Measurements from ENCODE around the gene C10orf71. TPM values are rescaled to one million over a fixed set of nuclear protein-coding genes. Genes with fewer than 3 reads are reported as not detected.

C10orf71 gene
- total and polyA plus RNA-seq, 4 donors = under 0.01 to 0.27 (median 0.06) TPM; not detected in 1

DNA sequence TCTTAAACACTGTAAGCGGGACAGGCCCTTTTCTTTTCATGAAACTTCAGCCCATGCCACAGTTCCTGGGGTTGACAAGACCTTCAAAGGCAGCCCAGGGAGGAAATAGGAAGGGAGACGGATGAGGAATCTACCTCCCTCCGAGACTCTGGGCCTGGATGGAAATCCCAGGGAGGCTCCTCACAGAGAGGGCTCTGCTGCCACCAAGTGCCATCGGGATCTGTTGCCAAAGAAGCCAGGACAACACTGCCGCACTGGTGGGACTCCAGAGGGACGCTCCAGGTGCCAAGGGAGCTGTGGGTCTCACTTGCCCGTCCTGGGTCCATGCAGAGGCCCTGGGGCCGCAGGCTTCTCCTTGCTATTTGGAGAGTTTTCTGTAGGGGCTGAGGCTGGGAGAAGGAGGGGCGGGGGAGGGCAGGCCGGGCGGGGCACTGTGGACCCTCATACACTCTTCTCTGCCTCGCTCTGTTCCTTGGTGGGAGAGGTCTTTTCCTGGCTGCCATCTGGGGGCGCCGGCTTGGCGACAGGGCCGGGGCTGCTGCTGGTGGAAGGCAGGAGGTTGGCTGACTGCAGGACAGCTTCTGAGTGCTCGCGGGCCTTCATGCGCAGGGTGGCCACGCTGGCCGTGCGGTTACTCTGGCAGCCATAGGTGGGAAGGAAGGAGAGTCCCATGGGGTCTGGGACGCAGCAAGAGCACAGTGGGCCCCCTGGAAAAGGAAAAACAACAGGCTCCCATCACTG is 66.9 kb downstream of the C10orf71 start:
- Histone ChIP-seq H3K27me3 (ENCODE audit: control insufficient read depth, insufficient read depth, low read length) (no peaks in the 10 kb centered on the region), H3K4me1 (ENCODE audit: control insufficient read depth, insufficient read depth, low read length) (peaks cover 2% of the 10 kb centered on the region), H3K9me3 (ENCODE audit: control insufficient read depth, insufficient read depth, low read length) (no peaks in the 10 kb centered on the region), H3K27ac (ENCODE audit: low read depth, low read length) (no peak overlapping the region), H3K36me3 (ENCODE audit: control insufficient read depth, insufficient read depth, low read length) (peaks cover 10% of the 10 kb centered on the region), H3K4me3 (ENCODE audit: low read depth, low read length) (no peak overlapping the region)
- DNase-seq (ENCODE audit: low read depth in 4 of 6, low spot score in 6 of 6) = peak in 1 of 6 donors; percentile 38
- 77% methylated on average over 21 of the region's 23 CpGs for WGBS (ENCODE audit: insufficient coverage)

DNA sequence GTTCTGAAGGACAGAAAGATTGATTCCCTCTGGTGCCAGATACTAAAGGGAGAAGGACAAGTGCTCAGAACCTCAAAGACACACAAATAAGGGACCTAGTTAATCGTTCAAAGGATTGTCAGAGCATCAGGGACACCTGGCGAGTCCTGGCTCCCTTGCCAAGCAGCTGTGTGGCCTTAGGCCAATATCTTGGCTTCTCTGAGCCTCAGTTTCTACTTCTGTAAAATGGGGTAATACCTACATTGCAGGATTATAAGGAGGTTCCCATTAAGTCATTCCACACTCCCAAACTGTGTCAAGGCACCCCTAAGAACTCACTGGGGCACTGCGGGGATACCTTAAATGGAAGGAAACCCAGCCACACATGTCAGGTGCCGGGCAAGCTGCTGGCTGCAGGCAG is 67.5 kb downstream of the C10orf71 start:
- Histone ChIP-seq H3K27me3 (ENCODE audit: control insufficient read depth, insufficient read depth, low read length) (no peaks in the 10 kb centered on the region), H3K36me3 (ENCODE audit: control insufficient read depth, insufficient read depth, low read length) (peaks cover 10% of the 10 kb centered on the region), H3K9me3 (ENCODE audit: control insufficient read depth, insufficient read depth, low read length) (no peaks in the 10 kb centered on the region), H3K4me1 (ENCODE audit: control insufficient read depth, insufficient read depth, low read length) (peaks cover 2% of the 10 kb centered on the region), H3K4me3 (ENCODE audit: low read depth, low read length) (no peak overlapping the region), H3K27ac (ENCODE audit: low read depth, low read length) (no peak overlapping the region)
- DNase-seq (ENCODE audit: low read depth in 4 of 6, low spot score in 6 of 6) = no peak
- 14% methylated on average over 1 of the region's 4 CpGs for WGBS (ENCODE audit: insufficient coverage)

DNA sequence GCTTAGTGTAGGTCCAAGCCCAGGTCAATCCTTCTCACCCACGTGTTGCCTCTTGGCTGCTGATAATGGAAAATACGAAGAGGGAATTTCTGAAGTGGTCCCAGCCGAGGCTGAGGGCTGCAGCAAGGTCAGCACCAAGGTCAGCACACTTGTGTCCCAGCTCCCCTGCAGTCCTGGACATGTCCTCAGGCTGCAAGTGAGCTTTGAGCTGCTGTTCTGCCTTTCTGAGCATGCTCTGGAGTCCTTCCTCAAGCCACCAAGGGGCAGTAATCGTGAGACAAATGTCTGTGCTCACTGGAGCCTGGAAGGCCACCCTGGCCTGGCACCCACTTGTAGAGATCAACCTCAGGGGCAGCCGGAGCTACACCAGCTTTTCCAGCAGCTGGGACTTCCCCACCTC is 68.6 kb downstream of the C10orf71 start:
- no peak for DNase-seq (ENCODE audit: low read depth in 4 of 6, low spot score in 6 of 6)
- 51% methylated on average over 5 of the region's 5 CpGs for WGBS (ENCODE audit: insufficient coverage)
- no peak overlapping the region for H3K4me3 ChIP-seq (ENCODE audit: low read depth, low read length)
- no peaks in the 10 kb centered on the region for H3K9me3 ChIP-seq (ENCODE audit: control insufficient read depth, insufficient read depth, low read length)
- H3K36me3 ChIP-seq (ENCODE audit: control insufficient read depth, insufficient read depth, low read length) = peaks cover 10% of the 10 kb centered on the region
- H3K4me1 ChIP-seq (ENCODE audit: control insufficient read depth, insufficient read depth, low read length) = peaks cover 2% of the 10 kb centered on the region
- no peaks in the 10 kb centered on the region for H3K27me3 ChIP-seq (ENCODE audit: control insufficient read depth, insufficient read depth, low read length)
- H3K27ac ChIP-seq (ENCODE audit: low read depth, low read length) = no peak overlapping the region

DNA sequence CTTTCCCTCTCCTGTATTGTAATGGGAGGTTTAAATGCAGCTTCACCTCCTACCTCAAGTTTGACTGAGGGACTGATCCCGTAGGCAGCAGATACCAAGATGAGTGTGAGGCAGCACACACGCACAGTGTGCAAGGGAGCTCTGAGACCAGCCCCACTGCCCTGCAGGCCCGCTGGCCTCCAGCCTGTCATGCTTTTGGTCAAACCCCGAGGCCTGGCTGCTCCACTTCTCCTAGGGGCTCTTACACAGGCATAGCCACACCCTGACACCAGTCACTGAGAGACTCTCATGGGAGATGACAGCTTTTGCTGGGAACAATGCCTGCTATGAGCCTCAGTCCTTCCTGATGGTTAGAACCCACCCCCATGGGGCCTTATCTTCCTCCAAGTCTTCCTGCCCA is 69.3 kb downstream of the C10orf71 start:
- Histone ChIP-seq H3K9me3 (ENCODE audit: control insufficient read depth, insufficient read depth, low read length) (no peaks in the 10 kb centered on the region), H3K4me1 (ENCODE audit: control insufficient read depth, insufficient read depth, low read length) (peaks cover 2% of the 10 kb centered on the region), H3K36me3 (ENCODE audit: control insufficient read depth, insufficient read depth, low read length) (peaks cover 9% of the 10 kb centered on the region), H3K27me3 (ENCODE audit: control insufficient read depth, insufficient read depth, low read length) (no peaks in the 10 kb centered on the region), H3K27ac (ENCODE audit: low read depth, low read length) (no peak overlapping the region), H3K4me3 (ENCODE audit: low read depth, low read length) (no peak overlapping the region)
- no peak for DNase-seq (ENCODE audit: low read depth in 4 of 6, low spot score in 6 of 6)
- WGBS (ENCODE audit: insufficient coverage) = 84% methylated on average over 4 of the region's 4 CpGs

DNA sequence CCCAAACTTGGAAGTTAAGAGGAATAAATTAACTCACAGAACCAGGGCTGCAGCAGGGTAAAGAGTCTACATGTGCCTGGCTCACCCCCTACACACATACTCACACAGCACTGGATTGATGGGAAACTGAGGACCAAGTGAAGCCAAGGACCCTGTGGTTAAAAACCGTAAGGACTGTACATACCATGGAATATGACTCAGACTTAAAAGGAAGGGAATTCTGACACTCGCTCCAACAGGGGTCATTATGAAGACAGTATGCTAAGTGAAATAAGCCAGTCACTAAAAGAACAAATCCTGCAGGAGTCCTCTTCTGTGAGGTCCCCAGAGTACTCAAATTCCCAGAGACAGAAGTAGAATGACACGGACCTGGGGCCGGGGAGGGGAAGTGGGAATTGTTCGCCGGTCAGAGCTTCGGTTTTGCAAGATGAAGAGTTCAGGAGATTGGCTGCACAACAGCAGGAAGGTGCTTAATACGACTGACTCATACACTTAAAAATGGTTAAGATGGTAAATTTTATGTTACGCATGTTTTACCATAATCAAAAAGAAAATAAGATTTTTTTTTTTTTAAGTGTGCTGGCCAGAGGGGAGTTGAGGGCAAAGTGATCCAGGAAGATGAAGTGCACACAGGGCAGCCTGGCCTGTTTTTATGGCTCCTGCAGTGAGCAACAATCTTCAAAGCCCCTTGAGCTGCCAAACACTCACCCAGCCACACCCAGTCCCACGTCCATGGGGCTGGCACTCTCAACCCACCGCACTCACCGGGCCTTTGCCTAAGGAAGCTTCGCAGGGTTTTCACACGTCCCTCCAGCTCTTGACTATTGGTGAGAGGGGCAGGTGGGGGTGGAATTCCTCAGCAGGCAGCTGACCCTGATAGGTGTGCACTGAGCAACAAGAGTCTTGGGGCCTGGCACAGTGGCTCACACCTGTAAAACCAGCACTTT is 70.5 kb downstream of the C10orf71 start:
- Histone ChIP-seq H3K9me3 (ENCODE audit: control insufficient read depth, insufficient read depth, low read length) (no peaks in the 10 kb centered on the region), H3K4me3 (ENCODE audit: low read depth, low read length) (no peak overlapping the region), H3K4me1 (ENCODE audit: control insufficient read depth, insufficient read depth, low read length) (peaks cover 2% of the 10 kb centered on the region), H3K27me3 (ENCODE audit: control insufficient read depth, insufficient read depth, low read length) (no peaks in the 10 kb centered on the region), H3K27ac (ENCODE audit: low read depth, low read length) (no peak overlapping the region), H3K36me3 (ENCODE audit: control insufficient read depth, insufficient read depth, low read length) (peaks cover 7% of the 10 kb centered on the region)
- 81% methylated on average over 8 of the region's 14 CpGs for WGBS (ENCODE audit: insufficient coverage)
- no peak for DNase-seq (ENCODE audit: low read depth in 4 of 6, low spot score in 6 of 6)

DNA sequence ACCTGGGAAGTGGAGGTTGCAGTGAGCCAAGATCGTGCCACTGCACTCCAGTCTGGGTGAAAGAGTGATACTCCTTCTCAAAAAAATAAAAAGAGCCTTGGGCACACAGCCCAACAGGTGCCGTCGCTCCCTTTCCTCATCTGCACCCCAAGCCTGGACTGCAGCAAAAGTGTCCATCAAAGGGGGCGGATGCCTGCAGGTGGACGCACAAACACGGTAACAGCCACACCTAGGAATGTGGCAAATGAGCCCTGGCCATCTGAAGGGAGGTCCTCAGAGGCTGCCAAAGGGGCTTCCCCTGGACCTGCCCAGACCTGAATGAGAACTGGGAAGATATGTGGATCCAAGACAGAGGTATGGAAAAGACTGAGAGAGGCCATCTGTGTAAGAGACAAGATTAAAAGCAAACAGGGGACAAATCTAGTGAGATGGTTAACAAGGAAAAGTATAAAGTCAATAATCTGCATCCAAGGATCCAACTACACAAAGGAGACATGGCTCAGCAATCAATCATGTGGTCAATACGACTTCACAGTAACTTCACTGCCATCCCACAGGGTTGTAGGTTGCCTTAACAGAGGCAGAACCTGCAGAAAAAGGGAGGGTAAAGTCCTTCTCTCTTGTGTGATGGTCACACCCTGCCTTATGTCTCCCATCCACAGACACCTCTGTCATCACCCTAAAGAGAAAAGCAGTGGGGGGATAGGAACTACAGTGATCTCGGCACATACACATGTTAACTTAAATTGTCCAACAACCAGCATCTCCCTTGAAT is 71.5 kb downstream of the C10orf71 start:
- H3K27ac ChIP-seq (ENCODE audit: low read depth, low read length) = no peak overlapping the region
- no peak for DNase-seq (ENCODE audit: low read depth in 4 of 6, low spot score in 6 of 6)
- WGBS (ENCODE audit: insufficient coverage) = 93% methylated on average over 6 of the region's 8 CpGs
- no peaks in the 10 kb centered on the region for H3K27me3 ChIP-seq (ENCODE audit: control insufficient read depth, insufficient read depth, low read length)
- no peaks in the 10 kb centered on the region for H3K9me3 ChIP-seq (ENCODE audit: control insufficient read depth, insufficient read depth, low read length)
- H3K4me1 ChIP-seq (ENCODE audit: control insufficient read depth, insufficient read depth, low read length) = peaks cover 2% of the 10 kb centered on the region
- peaks cover 7% of the 10 kb centered on the region for H3K36me3 ChIP-seq (ENCODE audit: control insufficient read depth, insufficient read depth, low read length)
- H3K4me3 ChIP-seq (ENCODE audit: low read depth, low read length) = no peak overlapping the region

DNA sequence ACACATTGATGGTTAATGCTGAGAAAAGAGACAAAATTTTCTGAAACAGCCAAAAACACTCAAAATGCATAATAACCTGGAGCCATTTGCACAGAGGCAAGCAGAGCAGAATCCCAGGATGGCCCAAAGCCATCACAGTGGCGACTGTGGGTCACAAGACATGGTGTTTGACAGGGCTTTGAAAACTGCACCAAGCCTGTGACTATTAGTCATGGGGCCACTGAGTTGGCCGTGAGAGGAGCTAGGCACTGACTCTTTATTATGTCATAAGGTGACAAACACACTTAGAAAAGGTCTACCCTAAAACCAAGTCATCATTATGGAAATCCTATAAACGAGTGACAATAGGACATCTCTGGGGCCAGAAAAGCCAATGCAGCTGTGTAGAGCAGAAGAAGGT is 73.0 kb downstream of the C10orf71 start:
- Histone ChIP-seq H3K27ac (ENCODE audit: low read depth, low read length) (no peak overlapping the region), H3K36me3 (ENCODE audit: control insufficient read depth, insufficient read depth, low read length) (no peaks in the 10 kb centered on the region), H3K4me1 (ENCODE audit: control insufficient read depth, insufficient read depth, low read length) (no peaks in the 10 kb centered on the region), H3K9me3 (ENCODE audit: control insufficient read depth, insufficient read depth, low read length) (no peaks in the 10 kb centered on the region), H3K27me3 (ENCODE audit: control insufficient read depth, insufficient read depth, low read length) (no peaks in the 10 kb centered on the region), H3K4me3 (ENCODE audit: low read depth, low read length) (no peak overlapping the region)
- no peak for DNase-seq (ENCODE audit: low read depth in 4 of 6, low spot score in 6 of 6)
- 60% methylated on average over 1 of the region's 3 CpGs for WGBS (ENCODE audit: insufficient coverage)

DNA sequence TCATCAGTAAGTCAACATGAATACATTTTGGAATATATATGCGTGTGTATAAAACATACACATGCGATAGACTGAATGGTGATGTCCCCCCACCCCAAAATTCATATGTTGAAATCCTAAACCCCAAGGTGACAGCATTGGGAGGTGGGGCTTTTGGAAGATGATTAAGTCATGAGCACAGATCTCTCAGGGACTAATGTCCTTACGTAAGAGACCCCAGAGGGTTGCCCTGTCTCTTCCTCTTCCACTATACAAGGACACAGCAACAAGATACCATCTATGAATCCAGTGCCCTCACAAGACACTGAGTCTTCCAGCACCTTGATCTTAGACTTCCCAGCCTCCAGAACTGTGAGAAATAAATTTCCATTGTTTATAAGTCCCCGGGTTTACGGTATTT is 74.4 kb downstream of the C10orf71 start:
- Histone ChIP-seq H3K9me3 (ENCODE audit: control insufficient read depth, insufficient read depth, low read length) (no peaks in the 10 kb centered on the region), H3K27ac (ENCODE audit: low read depth, low read length) (no peak overlapping the region), H3K4me3 (ENCODE audit: low read depth, low read length) (no peak overlapping the region), H3K36me3 (ENCODE audit: control insufficient read depth, insufficient read depth, low read length) (no peaks in the 10 kb centered on the region), H3K4me1 (ENCODE audit: control insufficient read depth, insufficient read depth, low read length) (no peaks in the 10 kb centered on the region), H3K27me3 (ENCODE audit: control insufficient read depth, insufficient read depth, low read length) (no peaks in the 10 kb centered on the region)
- no CpG with 5 or more reads among the region's 5 CpGs for WGBS (ENCODE audit: insufficient coverage)
- DNase-seq (ENCODE audit: low read depth in 4 of 6, low spot score in 6 of 6) = no peak

DNA sequence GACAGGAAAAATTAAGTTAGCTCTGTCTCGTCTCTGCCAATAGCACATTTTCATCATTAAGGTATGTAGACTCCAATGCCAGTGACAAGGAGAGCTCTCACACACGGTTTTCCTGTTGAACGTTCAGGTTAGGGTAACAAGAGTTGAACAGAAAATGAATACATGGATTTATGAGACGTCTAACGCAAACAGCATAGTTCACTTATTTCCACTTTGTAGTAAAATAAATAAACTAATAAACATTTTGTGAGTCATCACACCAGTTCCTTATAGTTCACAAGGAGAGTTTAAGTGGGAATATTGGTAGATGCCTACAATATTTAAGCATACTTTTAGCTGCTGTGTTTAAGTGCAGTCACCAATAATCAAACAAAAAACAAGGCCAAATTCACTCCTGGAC is 75.8 kb downstream of the C10orf71 start:
- H3K4me3 ChIP-seq (ENCODE audit: low read depth, low read length) = no peak overlapping the region
- no peaks in the 10 kb centered on the region for H3K9me3 ChIP-seq (ENCODE audit: control insufficient read depth, insufficient read depth, low read length)
- no peak overlapping the region for H3K27ac ChIP-seq (ENCODE audit: low read depth, low read length)
- H3K4me1 ChIP-seq (ENCODE audit: control insufficient read depth, insufficient read depth, low read length) = no peaks in the 10 kb centered on the region
- no peaks in the 10 kb centered on the region for H3K27me3 ChIP-seq (ENCODE audit: control insufficient read depth, insufficient read depth, low read length)
- no peak for DNase-seq (ENCODE audit: low read depth in 4 of 6, low spot score in 6 of 6)
- no CpG with 5 or more reads among the region's 5 CpGs for WGBS (ENCODE audit: insufficient coverage)
- H3K36me3 ChIP-seq (ENCODE audit: control insufficient read depth, insufficient read depth, low read length) = peaks cover 4% of the 10 kb centered on the region
